ENCODE data around the gene ECEL1.

The ECEL1 gene

GRCh38 chr2:232483311-232483922, 4.2 kb downstream of the ECEL1 start:
- peak; percentile 10 for DNase-seq

DNA sequence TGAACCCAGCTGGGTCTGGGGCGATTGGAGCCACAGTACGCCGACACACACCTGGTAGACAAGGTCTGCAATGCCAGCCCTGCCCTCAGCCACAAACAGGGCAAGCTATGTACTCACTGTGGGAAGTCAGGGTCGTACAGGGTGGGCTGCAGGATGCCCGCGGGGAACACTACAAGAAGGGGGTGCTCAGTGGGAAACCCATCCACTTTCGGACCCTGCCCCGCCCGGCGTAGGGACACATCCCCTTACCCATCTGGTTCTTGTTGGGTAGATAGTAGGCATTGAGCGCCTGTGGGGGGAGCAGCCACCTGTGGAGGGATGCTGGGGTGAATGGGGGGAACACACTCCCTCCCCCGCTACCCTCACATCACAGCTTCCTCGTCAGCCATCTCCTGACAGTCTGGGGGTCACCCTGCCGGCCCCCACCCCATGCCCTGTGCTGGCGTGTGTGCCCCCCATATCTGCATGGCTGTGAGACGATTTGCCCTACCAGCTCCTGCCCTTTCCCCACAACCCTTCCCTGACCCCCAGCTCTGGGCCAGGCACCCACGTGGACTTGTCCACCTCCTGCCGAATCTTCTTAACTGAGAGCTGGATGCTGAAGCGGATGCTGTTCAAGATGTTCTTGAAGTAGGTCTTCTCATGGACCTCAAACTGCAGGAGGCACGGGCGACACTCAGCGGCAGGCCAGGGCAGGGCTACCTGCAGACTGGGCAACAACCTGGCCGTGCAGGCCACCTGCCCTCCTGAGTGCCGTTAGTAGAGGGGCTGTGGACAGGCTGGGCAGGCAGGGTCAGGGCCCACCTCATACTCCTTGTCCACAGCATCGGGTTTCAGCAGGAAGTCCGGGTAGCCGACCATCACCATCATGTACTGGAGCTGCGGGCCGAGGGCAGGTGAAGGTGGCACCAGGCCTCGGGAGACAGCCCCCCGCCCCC, 5.1 kb downstream of the ECEL1 start:
- DNase-seq = no peak

- DNase-seq = no peak
Measured at GRCh38 chr2:232481322-232482140, 6.1 kb downstream of the ECEL1 start.

DNA sequence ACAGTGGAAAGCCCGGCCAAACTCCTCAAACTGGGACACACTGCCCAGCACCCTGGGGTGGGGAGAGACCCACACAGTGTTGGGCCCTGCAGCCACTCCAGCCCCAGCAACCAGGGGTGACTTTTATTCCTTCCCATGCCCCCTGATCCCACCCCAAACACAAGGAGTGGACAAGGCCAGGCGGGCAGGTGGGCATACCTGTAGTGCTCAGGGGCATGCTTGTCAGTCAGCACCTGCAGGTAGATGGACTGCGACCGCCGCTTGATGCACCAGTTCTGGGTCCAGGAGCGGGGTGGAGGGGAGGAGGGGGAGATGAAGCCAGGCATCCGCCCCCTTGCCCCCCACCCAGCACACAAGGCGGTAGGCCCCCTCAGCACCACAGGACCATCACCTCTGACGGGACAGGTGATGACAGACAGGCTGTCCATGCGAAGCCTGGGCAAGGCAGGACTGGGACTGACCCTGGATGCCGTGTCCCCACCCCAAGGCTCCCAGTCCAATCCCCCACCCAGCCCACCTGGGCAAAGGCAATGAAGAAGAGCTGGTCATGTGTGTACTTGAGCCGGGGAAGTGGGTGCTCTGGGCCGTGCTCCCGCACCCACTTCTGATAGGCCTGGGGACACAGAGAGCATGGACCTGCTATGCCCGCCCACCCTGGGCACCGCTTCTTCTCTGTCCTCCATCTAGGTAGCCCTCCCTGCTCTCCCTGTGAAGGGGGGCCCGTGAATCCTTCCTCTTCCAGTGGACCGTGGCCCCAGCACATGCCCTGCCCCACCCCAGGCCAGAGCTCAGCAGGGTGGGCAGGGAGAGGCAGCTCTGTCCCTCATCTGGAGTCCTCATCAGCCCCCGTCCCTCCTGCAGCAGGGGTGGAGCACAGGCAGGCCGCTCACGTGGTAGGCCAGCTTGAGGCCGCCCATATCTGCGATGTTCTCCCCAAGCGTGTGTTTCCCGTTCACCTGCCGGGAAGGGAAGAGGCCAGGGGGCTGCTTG, 7.1 kb downstream of the ECEL1 start:
- DNase-seq = peak; percentile 5

- peak; percentile 11 for DNase-seq
Measured at GRCh38 chr2:232479341-232480200, 8.1 kb downstream of the ECEL1 start.

DNA sequence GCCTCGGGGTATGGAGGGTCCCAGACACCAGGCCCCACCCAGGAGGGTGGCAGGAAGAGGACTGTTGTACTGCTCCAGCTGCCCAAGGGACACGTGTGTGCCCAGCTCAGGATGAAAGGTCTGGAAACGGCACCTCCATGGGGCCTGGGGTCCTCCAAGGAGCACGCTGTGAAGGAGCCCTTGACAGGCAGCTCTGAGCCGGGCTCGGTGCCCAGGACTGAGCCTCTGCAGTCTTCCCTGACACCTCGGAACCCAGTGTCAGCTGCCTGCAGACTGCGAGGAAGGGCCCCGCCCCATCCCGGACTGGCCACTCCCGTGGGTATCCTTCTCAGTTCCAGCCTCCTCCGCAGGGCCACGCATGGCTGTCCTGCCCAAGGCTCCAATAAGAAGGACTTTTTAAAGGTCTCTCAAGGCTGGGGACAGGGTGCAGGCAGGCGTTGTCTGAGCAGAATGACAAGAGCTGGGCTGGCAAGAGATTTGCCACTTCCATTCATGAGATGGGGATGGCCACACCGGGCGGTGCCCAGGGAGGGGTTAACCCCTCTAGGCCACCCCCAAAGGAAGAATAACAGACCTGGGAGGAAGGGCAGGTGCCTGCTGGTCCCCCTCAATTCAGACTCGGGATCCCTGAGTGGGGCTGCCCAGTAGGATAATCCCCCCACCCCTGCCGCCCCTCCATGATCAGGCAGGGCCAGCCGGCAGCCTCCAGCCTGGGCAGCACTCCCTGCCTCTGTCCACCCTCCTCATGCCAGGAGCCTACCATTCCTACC, 8.9 kb downstream of the ECEL1 start:
- DNase-seq = peak; percentile 11

DNA sequence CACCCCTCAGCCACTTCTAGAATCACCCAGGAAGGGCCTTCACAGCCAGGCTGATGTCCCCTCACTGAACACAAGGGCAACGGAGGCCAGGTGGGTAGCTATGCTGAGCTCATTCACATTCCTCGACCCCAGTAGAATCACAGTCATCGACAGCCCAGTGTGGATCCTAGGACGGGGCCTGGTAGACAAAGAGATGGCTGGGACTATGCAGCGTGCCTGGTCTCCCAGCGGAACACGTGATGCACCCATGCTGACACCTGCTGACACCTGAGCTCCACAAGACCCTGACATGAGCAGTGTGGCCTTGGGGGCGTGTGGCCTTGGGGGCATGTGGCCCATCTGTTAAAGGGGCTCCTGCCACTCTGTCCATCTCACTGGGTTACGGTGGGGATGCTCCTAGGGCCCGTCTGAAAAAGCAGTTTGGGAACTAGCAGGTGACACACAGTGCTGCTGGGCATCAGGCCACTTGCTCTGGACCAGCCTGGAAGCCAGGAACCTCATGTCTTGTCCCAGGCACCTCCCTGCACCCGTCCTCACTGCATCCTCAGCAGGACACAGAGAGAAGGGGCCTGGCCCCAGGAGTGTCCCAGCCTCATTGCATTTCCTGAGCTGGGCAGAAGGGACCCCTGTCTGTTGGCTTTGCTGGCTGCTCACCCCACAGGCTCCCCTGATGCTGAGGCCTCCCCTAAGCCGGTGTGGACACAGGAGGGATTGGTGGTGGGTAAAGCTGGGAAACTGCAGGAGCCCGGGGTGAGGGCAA, 9.7 kb downstream of the ECEL1 start:
- no peak for DNase-seq

- DNase-seq = no peak
Measured at GRCh38 chr2:232476791-232477190, 10.8 kb downstream of the ECEL1 start.

GRCh38 chr2:232476045-232476444, 11.6 kb downstream of the ECEL1 start:
- no peak for DNase-seq

- DNase-seq = no peak
Measured at GRCh38 chr2:232473467-232473890, 14.2 kb downstream of the ECEL1 start.

DNA sequence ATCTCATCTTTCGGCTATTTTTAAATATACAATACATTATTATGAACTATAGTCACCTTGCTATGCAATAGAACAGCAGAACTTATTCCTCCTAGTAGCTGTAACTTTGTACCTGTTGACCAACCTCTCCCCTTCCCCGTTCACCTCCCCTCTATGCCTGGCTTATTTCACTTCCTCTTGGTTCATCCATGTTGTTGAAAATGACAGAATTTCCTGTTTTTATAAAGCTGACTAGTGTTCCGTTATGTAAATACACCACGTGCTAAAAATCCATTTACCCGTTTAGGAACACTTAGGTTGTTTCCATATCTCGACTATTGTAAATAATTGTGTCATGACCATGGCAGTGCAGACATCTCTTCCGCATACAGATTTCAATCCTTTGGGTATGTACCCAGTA, 21.4 kb downstream of the ECEL1 start:
- no peak for DNase-seq

DNA sequence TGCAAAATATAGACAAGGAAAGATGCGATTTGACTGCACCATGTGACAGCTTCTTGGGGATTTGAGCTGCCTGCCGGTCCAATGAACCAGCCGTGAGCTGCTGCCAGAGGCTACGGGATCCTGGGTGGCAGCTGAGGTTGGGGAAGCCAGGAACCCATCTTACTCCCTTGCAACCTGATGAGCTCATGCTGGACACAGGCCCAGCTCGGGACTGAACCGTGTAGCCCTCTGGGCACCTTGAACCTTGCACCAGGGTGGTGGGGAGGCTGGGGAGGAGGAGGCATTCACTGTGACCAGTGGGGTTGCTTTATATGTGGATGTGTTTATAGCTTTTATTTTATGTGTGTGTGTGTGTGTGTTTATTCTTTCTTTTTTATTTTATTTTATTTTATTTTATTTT, 22.6 kb downstream of the ECEL1 start:
- DNase-seq = no peak

DNA sequence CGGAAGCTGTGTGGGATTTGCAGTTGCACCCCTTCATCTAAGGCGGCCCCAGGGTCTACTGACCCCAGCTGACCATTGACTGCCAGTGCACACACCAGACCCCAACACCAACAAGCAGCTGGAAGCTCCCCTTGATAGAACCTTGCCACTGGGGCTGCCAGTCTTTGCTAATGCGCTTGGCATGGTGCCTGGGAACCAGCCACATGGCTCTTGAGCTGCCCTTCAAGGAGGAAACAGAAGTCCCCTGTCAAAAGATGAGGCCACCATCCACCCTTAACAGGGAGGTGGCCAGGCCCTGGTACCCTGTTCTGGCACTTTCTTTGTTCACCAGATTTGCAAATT, 23.1 kb downstream of the ECEL1 start:
- no peak for DNase-seq

- DNase-seq = no peak
Measured at GRCh38 chr2:232463701-232464543, 23.7 kb downstream of the ECEL1 start.

DNA sequence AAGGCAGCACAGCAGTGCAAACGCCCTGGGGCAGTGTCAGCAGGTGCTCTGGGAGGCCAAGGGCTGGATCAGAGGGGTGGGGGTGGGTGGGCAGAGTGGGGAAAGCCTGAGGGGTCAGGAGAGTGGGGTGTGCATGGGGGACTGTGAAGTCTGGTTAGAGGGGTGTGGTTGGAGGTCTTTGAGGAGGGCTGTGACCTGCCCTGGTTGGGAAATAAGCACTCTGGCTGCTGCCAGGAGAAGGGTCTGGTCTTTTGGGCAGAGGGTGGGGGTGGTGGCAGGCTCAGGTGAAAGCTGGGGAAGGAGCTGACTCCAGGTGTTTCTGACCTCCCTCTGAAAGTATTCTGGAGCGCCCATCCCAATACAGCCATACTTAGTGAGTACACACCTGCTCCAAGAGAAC, 27.5 kb downstream of the ECEL1 start:
- DNase-seq = no peak

DNA sequence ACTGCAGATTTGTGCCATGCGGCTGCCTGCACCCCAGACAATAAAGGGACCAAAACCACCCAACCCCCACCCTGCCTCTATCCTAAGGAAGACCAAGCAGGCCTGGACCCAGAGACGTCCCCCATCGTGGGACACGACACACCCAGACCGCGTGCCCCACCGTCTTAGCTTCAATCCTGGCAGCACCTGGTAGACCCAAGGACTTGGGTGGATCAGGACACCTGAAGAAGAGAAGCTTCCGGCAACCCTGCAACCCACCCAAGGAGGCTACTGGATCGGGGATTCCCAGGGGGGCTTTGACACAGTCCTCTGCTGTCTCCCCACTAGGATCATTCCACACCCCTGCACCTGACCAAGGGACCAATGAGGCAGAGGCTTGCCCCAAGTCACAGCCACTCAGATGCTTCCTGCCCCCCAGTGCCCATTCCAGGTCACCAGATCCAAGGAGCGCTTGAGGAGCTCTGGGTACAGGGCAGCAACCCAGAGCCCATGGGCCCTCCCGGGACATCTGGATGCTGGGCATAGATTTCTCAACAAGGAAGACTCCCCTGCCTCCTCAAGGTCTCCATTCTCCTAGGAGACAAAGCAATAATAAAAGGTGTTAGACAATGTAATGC, 28.1 kb downstream of the ECEL1 start:
- DNase-seq = no peak

DNA sequence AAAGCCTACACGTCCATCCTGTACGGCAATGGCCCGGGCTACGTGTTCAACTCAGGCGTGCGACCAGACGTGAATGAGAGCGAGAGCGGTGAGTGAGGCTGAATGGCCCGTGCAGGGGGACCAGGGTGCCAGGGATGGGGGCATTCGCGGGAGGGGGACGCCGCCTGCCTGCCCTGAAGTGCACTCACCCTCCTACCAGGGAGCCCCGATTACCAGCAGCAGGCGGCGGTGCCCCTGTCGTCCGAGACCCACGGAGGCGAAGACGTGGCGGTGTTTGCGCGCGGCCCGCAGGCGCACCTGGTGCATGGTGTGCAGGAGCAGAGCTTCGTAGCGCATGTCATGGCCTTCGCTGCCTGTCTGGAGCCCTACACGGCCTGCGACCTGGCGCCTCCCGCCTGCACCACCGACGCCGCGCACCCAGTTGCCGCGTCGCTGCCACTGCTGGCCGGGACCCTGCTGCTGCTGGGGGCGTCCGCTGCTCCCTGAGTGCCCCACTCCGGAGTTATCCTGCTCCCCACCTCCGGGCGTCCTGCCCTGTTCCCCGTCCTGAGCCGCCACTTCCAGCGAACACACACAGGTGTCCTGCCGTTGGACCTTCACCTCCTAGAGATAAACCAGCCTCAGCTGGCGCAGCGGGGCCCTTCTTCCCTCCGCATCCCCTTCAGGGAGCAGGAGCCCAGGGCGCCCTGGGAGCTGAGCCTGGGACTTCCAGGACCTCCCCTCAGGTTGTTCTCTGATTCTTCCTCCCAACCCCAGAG, 28.8 kb downstream of the ECEL1 start:
- DNase-seq = no peak
